Retinal pigment epithelial cell (primary cell): ENCODE results near the gene RCE1.

Experiments
- DNase-seq: peaks from one replicate; pipeline ENCODE4 v3.0.0-alpha.2; 2010; ENCODE audit warnings: low read depth
- H3K4me3 ChIP-seq: 2 replicates; pipeline ENCODE4 v1.5.1; 2011; ENCODE audit warnings: mild to moderate bottlenecking, low read length, control low read depth, moderate library complexity
- TF ChIP-seq, protein P1 (sequence below): conservative IDR thresholded peaks from 2 replicates; pipeline ENCODE4 v1.5.1; 2011; ENCODE audit warnings: low read depth, low read length, control low read depth, inconsistent platforms

The RCE1 gene

DNA sequence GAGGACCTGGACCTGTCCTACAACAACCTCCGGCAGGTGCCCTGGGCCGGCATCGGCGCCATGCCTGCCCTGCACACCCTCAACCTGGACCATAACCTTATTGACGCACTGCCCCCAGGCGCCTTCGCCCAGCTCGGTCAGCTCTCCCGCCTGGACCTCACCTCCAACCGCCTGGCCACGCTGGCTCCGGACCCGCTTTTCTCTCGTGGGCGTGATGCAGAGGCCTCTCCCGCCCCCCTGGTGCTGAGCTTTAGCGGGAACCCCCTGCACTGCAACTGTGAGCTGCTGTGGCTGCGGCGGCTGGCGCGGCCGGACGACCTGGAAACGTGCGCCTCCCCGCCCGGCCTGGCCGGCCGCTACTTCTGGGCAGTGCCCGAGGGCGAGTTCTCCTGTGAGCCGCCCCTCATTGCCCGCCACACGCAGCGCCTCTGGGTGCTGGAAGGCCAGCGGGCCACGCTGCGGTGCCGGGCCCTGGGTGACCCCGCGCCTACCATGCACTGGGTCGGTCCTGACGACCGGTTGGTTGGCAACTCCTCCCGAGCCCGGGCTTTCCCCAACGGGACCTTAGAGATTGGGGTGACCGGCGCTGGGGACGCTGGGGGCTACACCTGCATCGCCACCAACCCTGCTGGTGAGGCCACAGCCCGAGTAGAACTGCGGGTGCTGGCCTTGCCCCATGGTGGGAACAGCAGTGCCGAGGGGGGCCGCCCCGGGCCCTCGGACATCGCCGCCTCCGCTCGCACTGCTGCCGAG lies 15.1 kb downstream of the RCE1 start:
- no peak for DNase-seq
- TF ChIP-seq, protein P1, sequence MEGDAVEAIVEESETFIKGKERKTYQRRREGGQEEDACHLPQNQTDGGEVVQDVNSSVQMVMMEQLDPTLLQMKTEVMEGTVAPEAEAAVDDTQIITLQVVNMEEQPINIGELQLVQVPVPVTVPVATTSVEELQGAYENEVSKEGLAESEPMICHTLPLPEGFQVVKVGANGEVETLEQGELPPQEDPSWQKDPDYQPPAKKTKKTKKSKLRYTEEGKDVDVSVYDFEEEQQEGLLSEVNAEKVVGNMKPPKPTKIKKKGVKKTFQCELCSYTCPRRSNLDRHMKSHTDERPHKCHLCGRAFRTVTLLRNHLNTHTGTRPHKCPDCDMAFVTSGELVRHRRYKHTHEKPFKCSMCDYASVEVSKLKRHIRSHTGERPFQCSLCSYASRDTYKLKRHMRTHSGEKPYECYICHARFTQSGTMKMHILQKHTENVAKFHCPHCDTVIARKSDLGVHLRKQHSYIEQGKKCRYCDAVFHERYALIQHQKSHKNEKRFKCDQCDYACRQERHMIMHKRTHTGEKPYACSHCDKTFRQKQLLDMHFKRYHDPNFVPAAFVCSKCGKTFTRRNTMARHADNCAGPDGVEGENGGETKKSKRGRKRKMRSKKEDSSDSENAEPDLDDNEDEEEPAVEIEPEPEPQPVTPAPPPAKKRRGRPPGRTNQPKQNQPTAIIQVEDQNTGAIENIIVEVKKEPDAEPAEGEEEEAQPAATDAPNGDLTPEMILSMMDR: no peak
- no peak overlapping the region for H3K4me3 ChIP-seq

DNA sequence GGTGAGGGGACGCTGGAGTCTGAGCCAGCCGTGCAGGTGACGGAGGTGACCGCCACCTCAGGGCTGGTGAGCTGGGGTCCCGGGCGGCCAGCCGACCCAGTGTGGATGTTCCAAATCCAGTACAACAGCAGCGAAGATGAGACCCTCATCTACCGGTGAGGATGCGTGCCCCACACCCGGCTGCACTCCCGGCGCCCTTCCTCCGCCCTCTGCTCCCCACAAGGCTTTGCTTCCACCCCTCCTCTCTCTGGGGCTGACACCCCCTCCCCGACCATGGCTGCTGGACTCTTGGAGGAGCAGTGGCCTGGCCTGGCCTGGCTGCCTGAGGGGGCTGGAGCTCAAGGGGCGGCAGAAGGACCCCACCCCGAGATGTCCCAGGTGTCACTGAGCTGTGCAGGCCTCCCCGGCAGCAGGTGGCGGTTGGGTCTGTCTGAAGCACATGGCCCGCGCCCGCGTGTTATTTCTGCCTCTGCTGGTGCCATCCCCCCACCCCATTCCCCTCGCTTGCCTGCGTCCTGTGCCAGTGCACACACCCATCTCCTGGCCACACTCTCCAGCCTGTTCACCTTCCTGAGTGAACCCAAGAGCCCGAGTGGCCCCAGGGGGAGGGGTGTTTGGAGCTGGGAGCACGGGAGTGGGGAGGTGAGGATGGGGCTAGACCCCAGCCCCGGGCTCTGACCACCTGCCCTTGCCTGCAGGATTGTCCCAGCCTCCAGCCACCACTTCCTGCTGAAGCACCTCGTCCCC lies 15.9 kb downstream of the RCE1 start:
- H3K4me3 ChIP-seq: no peak overlapping the region
- no peak for DNase-seq
- TF ChIP-seq, protein P1: no peak

DNA sequence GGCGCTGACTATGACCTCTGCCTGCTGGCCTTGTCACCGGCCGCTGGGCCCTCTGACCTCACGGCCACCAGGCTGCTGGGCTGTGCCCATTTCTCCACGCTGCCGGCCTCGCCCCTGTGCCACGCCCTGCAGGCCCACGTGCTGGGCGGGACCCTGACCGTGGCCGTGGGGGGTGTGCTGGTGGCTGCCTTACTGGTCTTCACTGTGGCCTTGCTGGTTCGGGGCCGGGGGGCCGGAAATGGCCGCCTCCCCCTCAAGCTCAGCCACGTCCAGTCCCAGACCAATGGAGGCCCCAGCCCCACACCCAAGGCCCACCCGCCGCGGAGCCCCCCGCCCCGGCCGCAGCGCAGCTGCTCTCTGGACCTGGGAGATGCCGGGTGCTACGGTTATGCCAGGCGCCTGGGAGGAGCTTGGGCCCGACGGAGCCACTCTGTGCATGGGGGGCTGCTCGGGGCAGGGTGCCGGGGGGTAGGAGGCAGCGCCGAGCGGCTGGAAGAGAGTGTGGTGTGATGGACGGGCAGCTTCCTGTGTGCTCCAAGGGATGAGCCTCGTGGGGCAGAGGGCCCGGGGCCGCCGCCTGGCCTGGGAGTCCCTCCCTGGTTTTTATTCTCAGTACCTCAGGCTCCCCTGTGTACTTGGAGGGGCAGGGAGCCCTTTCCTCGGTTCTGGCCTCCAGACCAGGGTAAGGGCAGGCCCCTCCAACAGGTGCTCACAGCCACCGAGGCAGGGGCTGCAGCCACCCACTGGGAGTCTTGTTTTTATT lies 16.6 kb downstream of the RCE1 start:
- no peak for DNase-seq
- H3K4me3 ChIP-seq: no peak overlapping the region
- TF ChIP-seq, protein P1: no peak

DNA sequence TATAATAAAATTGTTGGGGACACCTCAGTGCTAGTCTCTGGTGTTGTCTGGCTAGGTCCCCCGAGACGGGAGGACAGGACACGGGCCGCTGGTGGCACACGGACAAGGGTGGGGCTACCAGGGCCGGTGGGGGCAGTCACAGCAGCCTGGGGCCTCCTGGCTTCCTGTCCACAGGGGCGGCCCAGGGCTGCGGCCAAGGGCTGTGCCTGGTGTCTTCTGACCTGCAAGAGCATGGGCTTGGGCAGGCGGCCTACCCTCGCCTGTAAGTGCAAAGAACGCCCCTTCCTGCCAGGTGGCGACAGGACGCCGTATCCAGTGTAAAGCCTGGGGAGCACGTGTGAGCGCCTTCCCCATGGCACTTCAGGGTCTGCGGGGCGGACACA lies 17.2 kb downstream of the RCE1 start:
- TF ChIP-seq, protein P1: no peak
- no peak for DNase-seq
- H3K4me3 ChIP-seq: no peak overlapping the region

DNA sequence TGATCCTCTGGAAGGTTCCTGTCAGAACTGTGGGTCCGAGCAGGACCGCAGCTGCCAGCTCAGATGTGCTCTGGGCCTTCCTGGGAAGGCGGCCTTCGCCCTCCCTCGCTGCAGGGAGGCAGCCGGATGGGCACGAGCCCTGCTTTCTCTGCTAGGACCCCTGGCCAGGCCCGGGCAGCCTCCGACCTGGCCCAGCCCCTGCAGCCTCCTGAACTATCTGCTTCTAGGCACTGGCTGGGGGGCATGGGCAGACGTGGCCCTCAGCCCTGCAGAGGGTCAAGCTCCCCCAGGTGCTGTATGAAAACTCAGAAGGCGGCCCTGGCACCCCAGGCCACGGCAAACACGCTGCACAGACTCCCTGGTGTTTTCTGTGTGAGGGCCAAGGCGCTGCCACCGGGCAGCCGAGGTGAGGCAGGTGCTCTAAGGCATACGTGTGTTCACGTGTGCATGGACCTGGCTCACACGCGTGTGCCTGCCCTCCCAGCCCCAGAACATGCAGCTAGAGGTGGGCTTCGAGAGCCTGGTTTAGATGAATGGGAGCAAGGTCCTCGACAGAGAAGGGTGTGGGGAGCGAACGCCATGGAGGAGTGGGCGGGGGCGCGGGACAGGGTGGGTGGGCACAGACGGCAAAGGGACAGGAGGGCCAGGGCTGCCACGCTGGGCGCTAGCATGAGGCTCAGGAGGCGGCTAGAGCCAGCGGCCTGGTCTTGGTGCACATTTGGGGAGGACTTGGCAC lies 18.0 kb downstream of the RCE1 start:
- TF ChIP-seq, protein P1: no peak
- no peak overlapping the region for H3K4me3 ChIP-seq
- no peak for DNase-seq

DNA sequence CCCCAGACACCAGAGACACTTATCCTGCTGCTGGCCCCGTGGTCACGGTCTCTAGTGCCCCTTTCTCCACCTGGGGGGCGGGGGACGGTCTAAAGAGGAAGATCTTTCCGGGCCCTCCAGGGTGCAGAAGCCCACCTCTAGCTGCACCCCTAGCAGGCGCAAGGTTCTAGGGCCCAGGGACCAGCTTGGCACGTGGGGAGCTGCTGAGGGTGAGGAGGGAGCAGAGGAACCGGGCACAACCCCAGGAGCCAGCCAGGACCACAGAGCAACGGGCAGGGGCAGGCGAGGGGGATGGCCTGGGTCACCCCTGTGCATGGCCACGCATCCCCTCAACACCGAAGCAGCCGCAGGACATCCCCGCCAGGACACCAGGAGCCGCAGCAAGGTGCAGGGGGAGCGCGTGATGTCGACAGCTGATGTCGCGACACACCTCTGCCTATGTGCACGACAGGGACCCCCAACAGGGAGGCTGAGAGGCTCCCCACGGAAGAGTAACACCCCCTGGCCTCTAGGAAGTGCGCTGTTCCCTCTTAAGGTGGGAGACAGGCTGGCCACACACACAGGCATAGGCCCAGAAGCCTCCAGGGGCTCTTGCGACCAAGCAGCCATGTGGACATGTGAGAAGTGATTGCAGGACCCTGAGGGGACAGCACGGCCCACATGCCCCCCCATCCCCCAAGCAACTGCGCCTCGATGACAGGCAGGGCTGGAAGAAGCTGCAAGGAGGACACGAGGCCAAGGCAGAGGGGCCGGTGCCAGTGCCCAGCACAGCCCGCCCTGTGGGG lies 18.7 kb downstream of the RCE1 start:
- no peak for DNase-seq
- TF ChIP-seq, protein P1: no peak
- H3K4me3 ChIP-seq: no peak overlapping the region
